IPS DF 4.7 (cell line): ENCODE data around the gene RHD.
"Not testable (repeated sequence)": the region's sequence is repeated elsewhere in the genome, so short reads cannot be mapped to it uniquely, and the experiment has no call there.

Source experiments
- DNase-seq: peaks from one replicate; pipeline ENCODE4 v3.0.0-alpha.2; 2013; ENCODE audit warnings: low spot score; ENCODE audit errors: extremely low read depth

Gene RHD

DNA sequence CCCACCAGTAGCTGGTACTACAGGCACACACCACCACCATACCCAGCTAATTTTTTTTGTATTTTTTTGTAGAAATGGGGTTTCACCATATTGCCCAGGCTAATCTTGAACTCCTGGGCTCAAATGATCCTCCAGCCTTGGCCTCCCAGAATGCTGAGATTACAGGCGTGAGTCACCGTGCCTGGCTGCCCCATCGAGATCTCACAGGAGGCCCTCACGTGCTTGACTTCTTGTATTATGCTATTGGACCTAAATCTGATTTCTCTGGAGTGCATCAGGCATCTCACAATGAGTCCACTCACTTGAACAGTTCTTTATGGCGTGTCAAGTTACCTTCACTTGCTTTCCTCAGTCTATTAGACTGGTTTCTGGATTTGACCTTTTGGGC lies 15.7 kb upstream of the RHD start:
- no peak for DNase-seq

DNA sequence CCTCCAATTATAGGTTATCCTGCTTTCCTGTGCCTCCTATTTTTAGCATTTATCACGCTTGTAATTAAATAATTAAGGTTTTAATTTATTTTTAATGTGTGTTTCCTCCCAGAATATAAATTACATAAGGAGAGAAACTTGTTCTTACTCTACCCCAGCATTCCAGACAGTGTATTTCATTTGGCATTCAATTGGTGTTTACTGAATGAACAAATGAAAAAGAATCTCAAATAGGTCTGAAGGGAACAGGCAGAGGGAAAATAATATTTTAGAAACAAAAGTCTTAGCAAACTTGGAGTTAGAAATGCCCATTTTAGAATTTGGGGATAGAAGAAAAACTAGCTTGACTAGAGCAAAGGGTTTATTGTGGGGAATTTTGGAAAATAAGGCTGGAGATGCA lies 15.1 kb upstream of the RHD start:
- DNase-seq = no peak

DNA sequence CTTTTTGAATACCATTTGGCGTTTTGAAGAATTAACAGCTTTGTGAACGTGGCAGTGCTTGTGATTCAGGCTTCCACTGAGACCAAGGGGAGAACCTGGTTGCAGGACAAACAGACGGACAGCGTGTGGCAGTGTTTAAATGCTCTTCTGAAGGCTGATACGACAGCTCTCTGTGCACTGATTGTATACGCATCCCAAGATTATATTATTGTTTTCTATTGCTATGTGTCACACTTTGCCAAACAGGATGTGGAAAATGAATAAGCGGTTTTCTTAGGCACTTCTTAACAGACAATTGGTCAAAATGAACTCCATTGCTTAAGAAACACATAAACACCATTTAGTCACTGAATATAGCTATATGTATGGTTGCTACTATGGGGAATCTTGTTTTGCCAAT lies 12.5 kb upstream of the RHD start:
- not testable (repeated sequence) for DNase-seq

DNA sequence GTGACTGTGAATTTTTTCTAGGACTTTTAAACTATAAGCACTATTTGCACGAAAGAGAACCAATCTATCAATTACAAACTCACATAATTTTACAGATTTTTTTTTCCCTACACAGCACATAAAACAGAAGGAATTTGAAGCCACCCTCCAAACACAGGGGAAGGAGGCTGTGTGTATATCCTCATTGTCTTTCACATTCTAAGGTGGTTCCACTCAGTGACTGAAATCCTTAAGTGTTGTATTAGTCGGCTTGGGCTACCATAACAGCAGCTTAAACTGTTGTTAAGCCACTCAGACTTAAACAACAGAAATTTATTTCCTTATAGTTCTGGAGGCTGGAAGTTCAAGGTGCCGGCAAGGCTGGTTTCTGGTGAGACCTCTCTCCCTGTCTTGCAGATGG lies 12.0 kb upstream of the RHD start:
- not testable (repeated sequence) for DNase-seq

DNA sequence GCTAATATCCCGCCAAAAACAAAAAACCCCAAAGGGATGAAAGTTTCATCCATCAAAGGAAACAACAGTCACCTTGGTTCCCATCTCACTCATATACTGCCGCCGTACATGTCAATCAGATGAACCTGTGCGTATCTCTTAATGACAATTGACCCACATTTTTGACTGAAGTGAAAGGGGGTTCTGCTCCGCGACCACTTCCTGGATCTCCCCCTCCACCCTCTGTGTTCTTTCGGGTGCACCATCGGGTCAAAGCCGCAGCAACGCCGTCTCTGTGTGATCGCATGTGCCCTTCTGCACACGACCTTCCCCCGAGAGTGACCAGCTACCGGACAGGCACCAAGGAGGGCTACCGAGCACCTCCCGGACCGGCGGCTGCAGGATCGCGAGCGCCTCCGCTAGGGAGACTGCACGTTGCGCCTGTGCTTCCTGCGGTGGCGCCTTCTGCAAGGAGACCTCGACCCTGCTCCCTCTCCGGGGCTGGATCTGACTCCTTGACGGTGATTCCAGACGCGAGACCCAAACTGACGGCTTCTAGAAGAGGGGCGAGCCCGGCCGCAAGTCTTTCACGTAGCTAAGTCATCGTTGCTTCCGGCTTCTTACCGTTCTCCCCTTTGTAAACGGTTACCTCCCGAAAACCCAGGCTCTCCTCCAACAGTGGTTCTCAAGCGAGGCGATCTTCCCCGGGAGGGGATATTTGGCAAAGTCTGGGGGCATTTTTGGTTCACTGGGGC lies 5.6 kb upstream of the RHD start:
- not testable (repeated sequence) for DNase-seq

DNA sequence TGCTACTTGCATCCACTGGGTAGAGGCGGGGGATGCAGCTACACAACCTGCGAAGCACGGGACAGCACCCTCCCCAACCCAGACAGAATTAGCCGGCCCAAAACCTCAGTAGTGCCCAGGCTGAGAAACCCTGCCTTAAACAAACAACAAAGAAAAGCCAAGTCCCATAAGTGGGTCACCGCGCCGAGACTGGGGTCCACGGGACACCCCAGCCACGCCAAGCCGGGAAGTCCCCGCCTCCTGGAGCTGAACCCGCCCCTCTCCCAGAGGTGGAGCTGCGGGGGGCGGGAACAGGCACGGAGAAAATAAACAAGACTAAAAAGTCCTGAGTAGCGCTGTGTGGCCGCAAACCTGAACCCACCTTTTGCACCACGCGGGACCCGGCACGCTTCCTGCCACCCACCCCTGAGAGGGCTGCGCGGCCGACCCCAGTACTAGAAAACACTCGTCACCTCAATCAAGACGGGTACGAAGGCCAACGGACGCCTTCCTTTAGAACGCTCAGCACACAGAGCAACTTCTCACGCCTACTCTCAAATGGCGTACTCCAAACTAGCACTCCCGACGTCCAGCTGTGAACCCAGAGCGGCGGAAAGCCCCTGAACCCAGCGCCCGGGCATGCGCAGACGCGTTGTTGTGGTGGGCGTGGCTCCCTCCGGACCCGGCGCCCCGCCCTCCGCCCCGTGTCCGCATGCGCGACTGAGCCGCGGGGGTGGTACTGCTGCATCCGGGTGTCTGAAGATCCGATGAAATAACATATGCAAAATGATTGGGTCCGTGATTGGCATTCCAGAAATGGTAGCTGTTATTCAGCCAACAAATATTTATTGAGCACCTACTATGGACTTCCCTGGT lies 4.8 kb upstream of the RHD start:
- DNase-seq = not testable (repeated sequence)

DNA sequence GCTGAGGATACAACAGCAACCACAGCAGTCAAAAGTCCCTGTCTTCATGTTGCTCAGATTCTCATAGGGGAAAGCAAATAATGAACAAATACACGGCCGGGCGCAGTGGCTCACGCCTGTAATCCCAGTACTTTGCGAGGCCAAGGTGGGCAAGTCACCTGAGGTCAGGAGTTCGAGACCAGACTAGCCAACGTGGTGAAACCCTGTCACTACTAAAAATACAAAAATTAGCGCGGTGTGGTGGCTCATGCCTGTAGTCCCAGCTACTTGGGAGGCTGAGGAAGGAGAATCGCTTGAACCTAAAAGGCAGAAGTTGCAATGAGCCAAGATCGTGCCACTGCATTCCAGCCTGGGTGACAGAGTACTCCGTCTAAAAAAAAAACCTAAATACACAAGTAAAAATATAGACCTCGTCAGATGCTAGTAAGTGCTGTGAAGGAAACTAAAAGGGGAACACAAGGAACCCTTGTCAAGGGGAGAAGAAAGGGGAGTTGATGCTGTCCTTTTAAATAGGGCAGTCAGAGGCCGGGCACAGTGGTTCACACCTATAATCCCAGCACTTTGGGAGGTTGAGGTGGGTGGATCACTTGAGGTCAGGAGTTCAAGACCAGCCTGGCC lies 4.1 kb upstream of the RHD start:
- not testable (repeated sequence) for DNase-seq

DNA sequence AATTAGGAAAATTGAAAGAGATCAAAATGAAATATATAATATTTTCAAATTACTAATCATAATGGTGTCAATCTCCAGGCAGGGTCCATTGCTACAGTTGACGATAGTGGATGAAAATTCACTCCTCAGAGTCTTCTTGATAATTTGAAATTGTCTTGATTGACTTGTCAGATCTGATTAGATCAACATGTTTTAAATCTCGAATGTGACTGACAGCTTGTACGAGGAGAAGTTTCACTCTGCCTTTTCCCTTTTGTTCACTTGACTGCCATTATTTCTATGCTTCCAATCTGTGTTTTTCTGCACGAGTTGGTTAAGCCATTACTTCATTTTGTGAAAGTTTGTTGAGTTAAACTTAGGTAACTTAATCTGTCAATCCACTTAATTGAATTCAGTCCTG lies 3.3 kb downstream of the RHD start:
- not testable (repeated sequence) for DNase-seq

DNA sequence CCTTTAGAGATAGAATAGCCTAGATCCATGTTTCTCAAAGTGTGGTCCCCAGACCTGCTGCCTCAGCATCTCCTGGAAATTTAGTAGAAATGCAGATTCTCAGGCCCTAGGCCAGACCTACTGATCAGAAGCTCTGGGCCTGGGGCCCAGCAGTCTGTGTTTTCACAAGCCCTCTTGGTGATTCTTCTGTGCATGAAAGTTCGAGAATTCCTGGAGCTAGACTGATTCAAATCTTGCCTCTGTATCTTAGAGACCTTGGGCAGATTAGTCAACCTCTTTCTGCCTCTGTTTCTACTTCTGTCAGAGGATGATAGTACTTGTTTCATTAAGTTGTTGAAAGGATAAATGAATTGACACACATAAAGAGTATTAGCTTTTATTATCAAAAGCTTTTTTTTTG lies 5.0 kb downstream of the RHD start:
- DNase-seq = not testable (repeated sequence)

DNA sequence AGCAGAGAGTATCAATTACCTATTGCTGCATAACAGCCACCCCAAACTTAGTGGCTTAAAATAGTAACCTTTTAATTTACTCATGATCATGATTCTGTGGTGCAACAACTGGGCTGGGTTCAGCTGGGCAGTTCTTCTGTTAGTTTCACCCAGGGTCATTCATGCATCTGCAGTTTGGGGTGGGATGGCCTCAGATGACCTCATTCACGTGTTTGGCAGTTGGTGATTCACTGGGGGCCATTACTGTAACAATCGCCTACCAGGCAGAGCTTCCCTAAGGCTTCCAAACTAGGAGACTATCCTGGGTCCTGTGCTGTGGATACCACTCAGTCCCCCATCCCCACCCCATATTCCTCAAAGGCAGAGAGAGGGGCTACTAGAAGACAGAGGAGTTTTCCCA lies 6.0 kb downstream of the RHD start:
- DNase-seq = not testable (repeated sequence)

DNA sequence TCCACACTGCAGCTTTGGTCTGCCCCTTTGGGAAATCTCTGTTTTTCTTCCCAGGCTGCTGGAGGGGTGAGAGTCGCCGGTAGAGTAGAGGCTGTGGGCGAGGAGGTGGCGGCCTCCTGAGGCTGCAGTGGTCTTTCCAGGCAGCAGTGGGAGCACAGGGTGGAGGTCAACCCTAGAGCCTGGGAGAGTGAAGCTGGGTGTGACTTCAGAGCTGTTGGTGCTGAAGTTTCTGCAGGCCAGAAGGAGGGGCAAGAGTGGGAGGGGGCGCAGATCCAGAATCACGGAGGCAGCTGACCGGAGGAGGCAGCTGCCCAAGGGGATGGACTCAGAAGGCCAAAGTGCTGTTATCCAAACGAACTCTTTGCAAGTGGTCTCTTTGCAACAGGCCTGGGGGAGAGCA lies 6.5 kb downstream of the RHD start:
- not testable (repeated sequence) for DNase-seq

DNA sequence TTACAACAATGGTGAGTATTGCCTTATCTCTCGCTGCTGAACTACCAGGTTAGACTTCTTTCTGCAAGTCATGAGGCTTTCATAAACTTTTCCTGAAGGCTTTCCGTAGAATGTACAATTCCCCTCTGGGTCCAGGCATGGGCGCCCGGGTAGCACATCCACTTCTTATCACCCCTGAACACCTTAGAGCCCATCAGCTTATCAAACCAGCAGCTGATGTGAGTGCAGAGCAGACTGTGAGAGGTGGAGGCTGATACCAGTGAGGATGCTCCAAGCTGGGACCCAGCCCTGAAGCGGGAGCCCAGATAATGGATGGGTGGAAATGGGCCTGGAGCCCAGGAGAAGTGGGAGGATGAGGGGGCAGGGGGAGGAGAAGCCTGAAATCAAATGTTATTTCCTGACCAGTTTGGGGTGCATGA lies 7.4 kb downstream of the RHD start:
- not testable (repeated sequence) for DNase-seq

DNA sequence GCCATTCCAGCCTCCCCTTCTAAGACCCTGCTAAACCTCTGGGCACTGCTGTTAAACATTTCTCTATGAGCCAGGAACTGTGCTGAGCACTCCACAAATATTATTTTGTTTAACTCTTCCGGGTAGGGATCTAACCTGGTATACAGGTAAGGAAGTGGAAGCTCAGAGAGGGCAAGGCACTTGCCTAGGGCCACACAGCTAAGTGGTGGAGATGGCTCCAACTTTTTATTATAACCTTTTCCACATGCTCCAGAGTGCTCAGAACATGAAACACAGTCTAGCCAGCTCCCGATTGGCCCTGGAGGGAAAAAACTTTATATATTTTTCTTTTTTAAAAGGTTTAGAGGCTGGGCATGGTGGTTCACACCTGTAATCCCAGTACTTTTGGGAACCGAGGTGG lies 13.6 kb downstream of the RHD start:
- DNase-seq = not testable (repeated sequence)

DNA sequence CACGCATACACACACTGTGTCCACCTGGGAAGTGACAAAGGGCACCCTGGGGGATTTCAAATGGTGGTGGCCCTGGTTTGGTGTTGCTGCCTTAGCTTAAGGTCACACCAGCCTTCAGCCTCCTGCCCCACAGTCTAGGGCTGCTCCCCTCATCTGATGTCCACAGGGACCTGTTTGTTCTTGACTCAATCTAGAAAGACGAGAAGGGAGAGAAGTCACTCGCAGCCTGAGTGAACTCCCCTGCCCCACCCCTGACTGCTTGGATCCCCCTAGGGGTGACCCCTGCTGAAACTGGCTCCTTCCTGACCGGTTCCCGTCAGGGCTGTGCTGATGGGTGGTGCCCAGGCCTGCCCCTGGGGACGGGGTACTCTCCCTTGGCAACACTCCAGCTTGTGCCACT lies 14.9 kb downstream of the RHD start:
- DNase-seq = not testable (repeated sequence)

DNA sequence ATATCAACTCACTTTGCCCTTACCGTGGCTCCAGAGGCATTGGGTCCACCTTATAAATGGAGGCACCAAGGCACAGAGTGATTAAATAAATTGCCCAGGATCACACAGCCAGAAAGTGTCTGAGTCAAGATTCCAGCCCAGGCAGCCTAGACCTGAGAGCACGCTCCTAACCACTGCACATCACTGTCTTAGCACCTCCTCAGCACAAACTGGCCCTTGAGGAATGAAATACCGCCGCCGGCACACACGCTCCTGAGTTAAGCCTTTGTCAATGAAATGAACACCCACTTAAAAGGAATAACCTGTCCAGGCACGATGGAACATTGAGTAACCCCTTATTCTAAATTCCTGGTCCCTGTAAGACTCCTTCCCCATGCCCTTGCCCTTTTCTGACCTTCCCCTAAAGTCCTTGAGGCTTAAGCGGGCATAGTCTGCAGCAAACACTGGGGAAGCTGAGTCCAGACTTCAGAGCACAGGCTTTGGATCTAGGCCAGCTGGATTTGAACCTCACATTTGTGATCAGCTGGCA lies 16.3 kb downstream of the RHD start:
- not testable (repeated sequence) for DNase-seq

DNA sequence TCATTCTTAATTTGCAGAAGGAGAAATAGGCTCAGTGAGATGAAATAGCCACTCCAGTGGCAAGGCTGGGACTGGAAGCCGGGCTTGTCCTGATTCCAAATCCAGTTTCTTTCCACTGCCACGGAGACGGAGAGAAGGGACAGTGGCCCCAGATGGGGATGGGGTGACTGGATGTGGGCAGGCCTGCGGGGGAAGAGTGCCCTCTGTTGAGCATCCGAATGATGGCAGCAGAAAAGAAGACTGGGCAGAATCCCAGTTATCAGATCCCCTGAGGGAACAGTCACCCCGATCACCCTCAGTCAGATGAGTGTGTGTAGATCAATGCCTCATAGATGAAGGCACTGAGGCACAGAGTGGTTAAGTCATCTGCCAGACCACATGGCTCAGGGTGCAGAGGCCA lies 17.7 kb downstream of the RHD start:
- DNase-seq = not testable (repeated sequence)

DNA sequence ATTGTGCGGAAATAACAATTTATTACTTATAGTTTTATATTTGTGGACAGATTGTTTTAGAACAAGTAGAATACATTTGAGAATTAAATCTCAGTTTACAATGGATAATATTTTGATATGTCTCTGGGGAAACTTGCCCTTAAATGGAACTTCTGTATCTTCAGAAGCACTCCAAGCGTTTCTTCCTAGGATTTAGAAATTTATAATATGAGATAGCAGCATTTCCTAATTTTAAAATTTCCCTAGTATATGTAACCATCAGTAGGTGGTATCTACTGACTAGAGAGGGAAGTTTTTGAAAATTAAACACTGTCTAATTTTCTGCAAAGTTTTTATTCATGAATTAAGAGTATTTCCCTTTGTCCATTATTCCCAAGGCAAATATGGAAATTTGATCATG lies 21.1 kb downstream of the RHD start:
- not testable (repeated sequence) for DNase-seq

DNA sequence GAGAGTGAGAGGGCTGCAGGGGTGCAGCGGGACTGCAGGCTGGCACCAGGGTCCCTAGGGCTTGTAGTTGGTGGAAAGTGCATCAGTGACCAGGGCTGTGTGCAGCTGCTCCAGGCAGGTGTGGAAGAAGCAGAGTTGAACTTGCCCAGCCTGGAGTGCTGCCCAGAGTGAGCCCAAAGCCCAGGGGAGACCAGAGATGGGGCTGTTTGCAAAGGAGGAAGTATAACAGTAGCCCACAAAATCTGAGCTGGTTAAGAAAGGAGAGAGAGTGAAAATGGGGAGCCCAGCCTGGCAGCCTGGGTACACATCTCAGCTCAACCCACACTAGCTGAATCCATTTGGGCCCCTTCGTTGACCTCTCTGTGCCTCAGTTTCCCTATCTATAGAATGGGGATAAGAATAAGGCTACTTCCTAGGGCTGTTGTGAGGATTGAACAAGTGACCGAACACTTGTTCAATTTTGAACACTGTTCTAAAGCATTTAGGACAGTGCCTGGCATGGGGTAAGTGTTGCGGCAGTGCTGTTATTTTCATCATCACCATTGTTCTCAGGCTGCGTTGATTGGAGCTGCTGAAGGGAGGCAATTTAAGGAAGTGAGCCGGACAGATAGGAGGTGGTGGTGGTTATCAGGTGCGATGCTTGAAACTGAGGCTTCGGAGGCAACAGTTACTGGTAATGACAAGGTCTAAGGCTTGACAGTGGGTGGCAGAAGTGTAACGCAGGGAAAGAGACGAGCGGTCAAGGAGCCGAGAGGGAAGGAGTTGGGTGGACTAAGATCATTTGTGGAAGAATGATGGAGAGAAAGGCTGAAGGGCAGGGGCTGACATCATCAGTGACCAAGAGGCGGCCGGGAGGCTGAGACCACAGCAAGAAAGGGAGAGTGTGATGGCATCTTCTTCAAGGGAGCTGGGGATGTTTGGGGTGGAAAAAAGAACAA lies 22.8 kb downstream of the RHD start:
- not testable (repeated sequence) for DNase-seq

DNA sequence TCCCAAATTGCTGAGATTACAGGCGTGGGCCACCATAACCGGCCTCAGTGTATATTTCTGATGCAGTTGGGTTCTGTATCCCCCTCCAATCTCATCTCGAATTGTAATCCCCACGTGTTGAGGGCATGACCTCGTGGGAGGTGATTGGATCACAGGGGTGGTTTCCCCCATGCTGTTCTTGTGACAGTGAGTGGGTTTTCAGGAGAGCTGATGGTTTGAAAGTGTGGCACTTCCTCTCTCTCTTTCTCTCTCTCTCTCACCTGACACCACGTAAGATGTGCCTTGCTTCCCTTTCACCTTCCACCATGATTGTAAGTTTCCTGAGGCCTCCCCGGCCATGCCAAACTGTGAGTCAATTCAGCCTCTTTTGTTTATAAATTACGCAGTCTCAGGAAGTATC lies 24.2 kb downstream of the RHD start:
- DNase-seq = not testable (repeated sequence)

DNA sequence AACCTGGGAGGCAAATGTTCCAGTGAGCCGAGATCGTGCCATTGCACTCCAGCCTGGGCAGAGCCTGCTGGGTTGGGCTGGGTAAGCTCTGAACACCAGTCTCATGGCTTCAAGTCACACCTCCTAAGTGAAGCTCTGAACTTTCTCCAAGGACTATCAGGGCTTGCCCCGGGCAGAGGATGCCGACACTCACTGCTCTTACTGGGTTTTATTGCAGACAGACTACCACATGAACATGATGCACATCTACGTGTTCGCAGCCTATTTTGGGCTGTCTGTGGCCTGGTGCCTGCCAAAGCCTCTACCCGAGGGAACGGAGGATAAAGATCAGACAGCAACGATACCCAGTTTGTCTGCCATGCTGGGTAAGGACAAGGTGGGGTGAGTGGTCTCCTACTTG lies 28.4 kb downstream of the RHD start:
- DNase-seq = not testable (repeated sequence)

DNA sequence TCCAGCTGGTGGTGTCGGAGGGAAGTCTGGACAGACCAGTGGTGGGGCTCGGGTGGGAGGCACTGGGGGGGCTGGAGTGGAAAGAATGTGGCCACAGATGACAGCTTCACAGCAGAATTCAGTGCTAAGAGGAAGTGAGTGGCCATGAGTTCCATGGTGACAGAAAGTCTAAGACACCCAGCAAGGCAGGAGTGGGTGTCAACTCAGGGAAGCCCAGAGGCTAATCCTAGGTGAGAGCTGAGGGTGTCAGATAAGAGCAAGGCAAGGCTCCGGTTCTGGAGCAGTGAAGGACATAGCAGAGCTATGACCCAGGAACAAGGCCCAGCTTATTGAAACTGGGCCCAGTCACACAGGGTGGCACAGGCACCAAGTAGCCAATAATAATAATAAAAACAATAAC lies 30.0 kb downstream of the RHD start:
- not testable (repeated sequence) for DNase-seq
